Measurements from ENCODE around the gene VPS54.

GRCh38 chr2:64024259-64024949 lies 5.2 kb upstream of the VPS54 start:
- TF ChIP-seq POLR2A (IDR thresholded peaks at IDR 0.05; ENCODE audit: borderline replicate concordance, extremely low read depth, insufficient read depth, insufficient read length) (no peak), CTCF (IDR thresholded peaks at IDR 0.05 in 2 of 3, conservative IDR thresholded peaks at IDR 0.05 in 1 of 3; ENCODE audit: borderline replicate concordance in 1 of 3, insufficient read depth in 1 of 3, low read depth in 2 of 3, low read length in 2 of 3) (no peak), POLR2AphosphoS5 (IDR thresholded peaks at IDR 0.05; ENCODE audit: low read depth, low read length) (no peak), EZH2 (IDR thresholded peaks at IDR 0.05) (no peak), REST (IDR thresholded peaks at IDR 0.05; ENCODE audit: low read depth) (no peak)
